SK-N-SH treated with all-trans-retinoic acid at 6 μM for 48 hours (cell line): ENCODE data around the gene RAMP2.

Experiments used
- BACH2 ChIP-seq: fragments of 250-450 bp; sonication (Bioruptor Pico); IDR thresholded peaks from 2 replicates; pipeline ENCODE4 v1.9.0; 2021; ENCODE audit warnings: mild to moderate bottlenecking, borderline replicate concordance
- CREB5 ChIP-seq: fragments of 250-450 bp; sonication (Bioruptor Pico); IDR thresholded peaks from 2 replicates; pipeline ENCODE4 v1.5.1; 2020; ENCODE audit warnings: low read depth, mild to moderate bottlenecking, moderate library complexity
- ISL1 ChIP-seq: fragments of 250-450 bp; sonication (Bioruptor Pico); IDR thresholded peaks from 2 replicates; pipeline ENCODE4 v2.1.2; 2022; ENCODE audit warnings: mild to moderate bottlenecking, moderate library complexity
- ZFP3 ChIP-seq: fragments of 250-450 bp; sonication (Bioruptor Pico); IDR thresholded peaks from 2 replicates; pipeline ENCODE4 v1.5.0; 2020; ENCODE audit warnings: mild to moderate bottlenecking, moderate library complexity
- ZFP30 ChIP-seq: fragments of 450-650 bp; formaldehyde crosslinking; IDR thresholded peaks from 2 replicates; pipeline ENCODE4 v1.5.0; 2022; ENCODE audit warnings: mild to moderate bottlenecking, moderate library complexity
- TF ChIP-seq, protein P1 (sequence below): fragments of 250-450 bp; sonication (Bioruptor Pico); IDR thresholded peaks from 2 replicates; pipeline ENCODE4 v1.8.0; 2020; ENCODE audit warnings: mild to moderate bottlenecking, moderate library complexity, borderline replicate concordance

DNA sequence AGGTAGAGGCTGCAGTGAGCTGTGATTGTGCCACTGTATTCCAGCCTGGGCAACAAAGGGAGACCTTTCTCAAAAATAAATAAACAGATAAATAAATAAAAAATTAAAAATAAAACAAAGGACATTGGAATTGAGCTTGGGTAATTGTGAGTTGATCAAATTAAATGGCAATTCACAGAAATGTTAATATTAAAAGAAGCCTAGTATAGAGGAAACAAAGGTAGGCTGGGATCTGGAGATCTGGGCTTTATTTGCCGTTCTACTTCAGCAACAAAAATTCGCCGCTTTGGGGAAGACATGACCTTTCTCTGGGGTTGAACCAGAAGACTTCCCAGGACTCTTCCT lies 11.9 kb downstream of the RAMP2 start:
- TF ChIP-seq, protein P1, sequence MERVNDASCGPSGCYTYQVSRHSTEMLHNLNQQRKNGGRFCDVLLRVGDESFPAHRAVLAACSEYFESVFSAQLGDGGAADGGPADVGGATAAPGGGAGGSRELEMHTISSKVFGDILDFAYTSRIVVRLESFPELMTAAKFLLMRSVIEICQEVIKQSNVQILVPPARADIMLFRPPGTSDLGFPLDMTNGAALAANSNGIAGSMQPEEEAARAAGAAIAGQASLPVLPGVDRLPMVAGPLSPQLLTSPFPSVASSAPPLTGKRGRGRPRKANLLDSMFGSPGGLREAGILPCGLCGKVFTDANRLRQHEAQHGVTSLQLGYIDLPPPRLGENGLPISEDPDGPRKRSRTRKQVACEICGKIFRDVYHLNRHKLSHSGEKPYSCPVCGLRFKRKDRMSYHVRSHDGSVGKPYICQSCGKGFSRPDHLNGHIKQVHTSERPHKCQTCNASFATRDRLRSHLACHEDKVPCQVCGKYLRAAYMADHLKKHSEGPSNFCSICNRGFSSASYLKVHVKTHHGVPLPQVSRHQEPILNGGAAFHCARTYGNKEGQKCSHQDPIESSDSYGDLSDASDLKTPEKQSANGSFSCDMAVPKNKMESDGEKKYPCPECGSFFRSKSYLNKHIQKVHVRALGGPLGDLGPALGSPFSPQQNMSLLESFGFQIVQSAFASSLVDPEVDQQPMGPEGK (CRISPR knock-in tag): no peak
- TF ChIP-seq CREB5 (CRISPR knock-in tag) (no peak), ZFP30 (CRISPR knock-in tag) (no peak), BACH2 (no peak), ISL1 (no peak), ZFP3 (CRISPR knock-in tag) (no peak)
